GM21390 (cell line): ENCODE results near the gene SUPT3H.
"Not testable (repeated sequence)": the region's sequence is repeated elsewhere in the genome, so short reads cannot be mapped to it uniquely, and the experiment has no call there.

Experiments
- ATAC-seq: cut with Tn5 transposase; IDR thresholded peaks from one replicate; pipeline ENCODE4 v1.9.1; 2021; ENCODE audit not compliant: unreplicated experiment

SUPT3H gene

DNA sequence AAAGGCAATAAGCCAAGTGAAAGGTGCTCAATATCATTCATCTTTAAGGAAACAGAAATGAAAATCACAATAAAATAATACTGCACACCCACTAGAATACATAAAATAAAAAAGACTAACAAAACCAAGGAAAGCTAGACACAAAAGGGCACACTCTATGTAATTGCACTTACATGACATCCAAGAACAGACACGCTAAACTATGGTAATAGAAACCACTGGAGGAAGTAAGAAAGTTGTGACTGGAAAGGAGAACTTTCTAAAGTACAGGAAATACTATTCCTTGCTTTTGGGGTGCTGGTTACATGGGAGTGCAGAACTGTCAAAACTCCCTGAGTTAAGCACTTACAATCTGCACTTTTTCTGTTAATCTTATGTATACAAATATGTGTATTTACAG lies 303.3 kb downstream of the SUPT3H start:
- ATAC-seq, result no peak

- ATAC-seq, result no peak
Measured at GRCh38 chr6:45073771-45074170, 304.0 kb downstream of the SUPT3H start.

DNA sequence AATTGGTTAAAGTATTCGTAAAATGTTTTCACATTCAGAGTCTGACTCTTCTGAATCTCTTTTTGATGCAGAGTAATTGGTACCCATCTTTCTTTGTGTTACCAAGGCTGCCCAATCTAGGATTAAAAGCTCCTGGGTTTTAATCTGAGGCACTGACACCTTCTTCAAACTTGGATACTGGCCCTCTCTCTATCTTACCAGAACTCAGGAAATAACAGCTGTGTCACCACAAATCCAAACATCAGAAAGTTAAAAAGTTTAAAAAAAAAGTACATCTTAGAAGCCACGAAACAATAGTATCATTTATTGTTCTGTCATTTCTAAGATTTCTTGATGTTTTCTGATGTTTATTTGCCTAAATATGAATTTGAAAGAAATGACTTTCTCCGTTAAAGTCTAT lies 305.1 kb downstream of the SUPT3H start:
- ATAC-seq, result no peak

GRCh38 chr6:45072016-45072415 lies 305.7 kb downstream of the SUPT3H start:
- ATAC-seq, result no peak

GRCh38 chr6:45069091-45069490 lies 308.6 kb downstream of the SUPT3H start:
- ATAC-seq, result no peak

DNA sequence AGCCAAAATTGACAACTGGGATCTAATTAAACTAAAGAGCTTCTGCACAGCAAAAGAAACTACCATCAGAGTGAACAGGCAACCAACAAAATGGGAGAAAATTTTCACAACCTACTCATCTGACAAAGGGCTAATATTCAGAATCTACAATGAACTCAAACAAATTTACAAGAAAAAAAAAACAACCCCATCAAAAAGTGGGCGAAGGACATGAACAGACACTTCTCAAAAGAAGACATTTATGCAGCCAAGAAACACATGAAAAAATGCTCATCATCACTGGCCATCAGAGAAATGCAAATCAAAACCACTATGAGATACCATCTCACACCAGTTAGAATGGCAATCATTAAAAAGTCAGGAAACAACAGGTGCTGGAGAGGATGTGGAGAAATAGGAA lies 310.3 kb downstream of the SUPT3H start:
- not testable (repeated sequence) for ATAC-seq

GRCh38 chr6:45062659-45063058 lies 315.1 kb downstream of the SUPT3H start:
- not testable (repeated sequence) for ATAC-seq

GRCh38 chr6:45057711-45058110 lies 320.0 kb downstream of the SUPT3H start:
- no peak for ATAC-seq

DNA sequence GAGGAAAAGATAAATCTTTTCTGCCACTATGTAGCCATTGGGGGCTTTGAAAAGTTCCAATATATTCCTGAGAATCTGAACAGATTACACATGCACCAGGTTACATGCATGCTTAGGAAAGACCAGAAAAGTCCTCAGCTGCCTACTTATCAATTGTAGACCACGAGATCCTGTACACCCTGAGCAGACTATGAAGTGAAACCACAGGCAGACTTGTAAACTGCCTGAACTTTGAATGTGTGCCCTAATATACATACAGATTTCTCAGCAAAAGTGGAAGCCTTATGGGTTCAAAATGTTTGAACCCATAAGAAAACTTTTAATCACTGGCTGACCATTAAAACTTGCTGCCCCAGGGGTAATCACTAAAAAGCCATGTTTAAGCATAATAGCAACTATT lies 323.1 kb downstream of the SUPT3H start:
- ATAC-seq, result no peak

- ATAC-seq, result no peak
Measured at GRCh38 chr6:45052325-45052724, 325.4 kb downstream of the SUPT3H start.

GRCh38 chr6:45049188-45049843 lies 328.4 kb downstream of the SUPT3H start:
- ATAC-seq, result no peak

DNA sequence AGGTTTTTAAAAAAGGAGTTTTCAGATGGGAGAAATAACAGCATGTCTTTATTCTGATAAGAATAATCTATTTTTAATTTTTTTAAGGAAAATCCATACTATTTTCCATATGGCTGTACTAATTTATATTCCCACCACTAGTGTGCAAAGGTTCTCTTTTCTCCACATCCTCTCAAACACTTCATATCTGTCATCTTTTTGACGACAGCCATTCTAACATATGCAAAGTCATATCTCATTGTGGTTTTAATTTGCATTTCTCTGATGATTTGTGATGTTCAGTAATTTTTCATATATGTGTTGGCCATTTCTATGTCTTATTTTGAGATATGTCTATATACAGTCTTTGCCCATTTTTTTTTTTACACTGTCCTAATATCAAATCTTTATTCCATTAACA lies 330.2 kb downstream of the SUPT3H start:
- ATAC-seq, result no peak

GRCh38 chr6:45045253-45045601 lies 332.5 kb downstream of the SUPT3H start:
- no peak for ATAC-seq

DNA sequence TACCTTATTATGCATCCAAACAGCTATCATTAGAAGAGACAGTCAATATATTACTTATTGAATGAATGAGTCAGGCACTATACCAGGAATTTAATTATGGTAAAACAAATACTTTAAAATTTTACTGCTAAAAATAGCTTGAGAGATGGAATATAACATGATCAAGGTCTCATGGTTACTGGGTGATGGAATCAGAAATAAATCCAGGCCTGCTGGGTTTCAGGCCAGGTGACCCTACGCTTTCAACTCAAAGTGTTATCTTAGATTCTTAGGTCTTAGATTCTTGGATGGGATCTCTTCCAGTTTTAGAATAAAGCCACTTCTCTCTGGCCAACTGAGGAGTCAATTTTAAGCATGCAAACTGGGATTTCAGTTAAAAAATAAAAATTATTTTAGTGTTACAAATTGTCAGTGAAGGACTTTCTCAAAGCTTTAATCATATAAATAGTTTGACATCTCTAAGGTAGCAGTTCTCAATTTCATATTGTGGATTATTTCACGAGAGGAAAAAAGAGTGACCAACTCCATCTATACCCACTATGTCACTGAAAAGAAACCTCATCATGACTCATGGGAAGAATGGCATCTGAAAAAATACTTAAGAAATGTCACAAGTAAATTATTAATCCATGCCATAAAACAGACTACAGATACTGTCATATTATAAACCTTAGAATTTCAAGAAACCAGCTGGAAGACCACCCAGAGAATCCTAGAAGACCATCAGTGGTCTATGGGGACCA lies 333.1 kb downstream of the SUPT3H start:
- no peak for ATAC-seq

DNA sequence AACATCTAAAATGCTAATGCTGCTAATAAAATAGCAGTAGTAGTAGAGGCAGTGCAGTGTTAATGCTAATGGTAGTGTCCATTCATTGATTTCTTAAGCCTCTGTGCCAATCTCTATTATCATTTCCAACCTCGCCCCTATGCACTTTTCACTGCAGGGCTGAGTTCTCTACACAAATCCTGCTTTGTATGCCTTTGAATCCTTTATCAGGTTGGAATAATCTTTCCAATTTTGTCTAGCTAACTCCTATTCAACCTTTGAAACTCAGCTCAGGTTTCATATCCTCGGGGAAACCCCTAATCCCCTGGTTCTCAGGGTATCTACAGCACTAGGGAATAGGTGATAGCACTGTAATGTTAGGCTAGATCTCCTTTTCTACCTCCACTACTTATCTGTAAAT lies 333.6 kb downstream of the SUPT3H start:
- no peak for ATAC-seq

- not testable (repeated sequence) for ATAC-seq
Measured at GRCh38 chr6:45042673-45043072, 335.1 kb downstream of the SUPT3H start.

DNA sequence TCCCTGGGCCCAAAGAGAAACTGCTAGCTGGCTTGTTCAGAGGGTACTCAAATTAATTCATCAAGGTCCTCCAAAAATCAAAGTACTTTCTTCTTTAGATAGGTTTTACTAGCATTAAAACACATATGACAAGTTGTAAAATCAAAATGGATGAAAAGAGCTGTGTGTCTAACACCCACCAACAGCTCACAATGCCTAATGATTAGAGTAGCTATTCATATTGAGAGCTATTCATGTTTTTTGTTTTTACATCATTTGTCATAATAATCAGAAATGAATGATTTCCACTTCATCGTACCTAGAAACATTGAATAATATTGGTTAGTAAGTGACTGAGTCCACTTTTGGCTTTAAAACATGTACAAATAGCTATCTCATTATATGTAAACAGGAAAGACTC lies 339.5 kb downstream of the SUPT3H start:
- no peak for ATAC-seq

DNA sequence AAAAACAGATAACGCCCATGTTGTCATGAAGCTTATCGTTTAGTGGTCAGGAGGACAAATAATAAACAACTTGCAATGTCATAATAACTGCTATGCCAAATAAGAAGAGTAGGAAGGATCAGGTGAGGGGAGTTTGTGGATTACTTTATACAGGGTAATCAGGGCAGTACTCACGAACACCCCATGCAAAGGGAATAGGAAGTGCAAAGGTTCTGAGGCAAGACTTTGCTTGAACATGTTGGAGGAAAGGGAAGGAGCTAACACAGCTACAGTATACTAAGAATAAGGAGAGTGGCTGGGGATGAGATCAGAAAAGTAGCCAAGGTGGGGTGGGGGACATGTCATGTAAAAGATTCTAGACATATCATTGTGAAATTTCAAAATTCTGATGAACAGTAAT lies 341.6 kb downstream of the SUPT3H start:
- ATAC-seq, result no peak

DNA sequence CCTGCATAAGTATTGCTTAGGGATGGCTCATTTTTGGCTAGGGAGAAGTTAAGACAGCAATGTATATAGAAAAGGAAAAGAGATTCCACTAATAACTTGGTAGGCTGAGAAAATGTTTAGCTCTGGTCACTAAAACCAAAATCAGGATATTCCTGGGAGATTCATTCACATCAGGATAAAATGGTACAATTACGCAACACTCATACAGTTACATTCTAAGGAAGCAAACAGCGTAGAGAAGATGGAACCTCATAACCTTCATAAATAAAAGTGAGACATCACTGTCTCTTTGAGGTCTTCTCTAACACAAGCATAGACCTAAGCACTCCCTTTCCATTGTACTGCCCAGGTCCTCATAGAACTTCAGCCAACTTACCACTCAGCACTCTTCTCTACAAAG lies 345.3 kb downstream of the SUPT3H start:
- no peak for ATAC-seq

GRCh38 chr6:45031601-45032000 lies 346.1 kb downstream of the SUPT3H start:
- ATAC-seq, result no peak

DNA sequence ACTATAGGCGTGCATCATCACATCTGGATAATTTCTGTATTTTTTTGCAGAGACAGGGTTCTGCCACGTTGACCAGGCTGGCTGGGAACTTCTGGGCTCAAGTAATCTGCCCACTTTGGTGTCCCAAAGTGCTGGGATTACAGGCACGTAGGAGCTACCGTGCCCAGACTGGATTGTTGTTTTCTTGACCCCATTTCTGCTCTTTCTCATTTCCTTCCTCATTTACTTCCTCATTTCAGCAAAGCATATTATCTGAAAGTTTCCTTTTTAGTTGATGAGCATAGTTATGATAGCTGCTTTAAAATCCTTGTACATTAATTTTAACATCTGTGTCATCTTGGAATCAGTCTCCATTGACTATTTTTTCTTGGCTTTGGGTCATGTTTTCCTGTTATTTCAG lies 350.6 kb downstream of the SUPT3H start:
- ATAC-seq, result no peak

GRCh38 chr6:45026003-45026516 lies 351.7 kb downstream of the SUPT3H start:
- ATAC-seq, result no peak

GRCh38 chr6:45024610-45025009 lies 353.1 kb downstream of the SUPT3H start:
- no peak for ATAC-seq
